ENCODE results near the gene FAM153A.
"Not testable (repeated sequence)": the region's sequence is repeated elsewhere in the genome, so short reads cannot be mapped to it uniquely, and the experiment has no call there.

- not testable (repeated sequence) for TF ChIP-seq EP300, POLR2A, CTCF (IDR thresholded peaks at IDR 0.05)
Observed at GRCh38 chr5:177724858-177725257, 57.8 kb downstream of the FAM153A start.
